ENCODE data around the gene SIAH3.

Gene SIAH3

DNA sequence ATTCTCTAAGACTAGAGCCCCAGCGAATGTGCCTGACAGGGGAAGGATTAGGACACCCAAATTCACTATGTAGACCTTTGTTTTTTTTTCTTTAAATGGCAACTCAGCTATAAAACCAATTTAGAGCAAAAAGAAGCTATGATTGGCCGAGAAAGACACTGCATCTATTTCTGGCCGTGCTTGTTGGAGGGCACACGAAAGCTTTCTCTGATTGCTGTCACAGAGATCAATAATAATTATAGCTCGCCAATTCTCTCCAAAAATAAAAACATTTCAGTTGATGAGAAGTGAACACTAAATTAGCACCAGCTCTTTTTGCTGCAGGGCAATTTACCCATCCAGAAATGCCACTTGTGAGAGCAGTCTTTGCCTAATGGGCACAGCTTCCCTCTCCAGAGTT is 118.2 kb downstream of the SIAH3 start:
- no peak for DNase-seq (ENCODE audit: low spot score)

DNA sequence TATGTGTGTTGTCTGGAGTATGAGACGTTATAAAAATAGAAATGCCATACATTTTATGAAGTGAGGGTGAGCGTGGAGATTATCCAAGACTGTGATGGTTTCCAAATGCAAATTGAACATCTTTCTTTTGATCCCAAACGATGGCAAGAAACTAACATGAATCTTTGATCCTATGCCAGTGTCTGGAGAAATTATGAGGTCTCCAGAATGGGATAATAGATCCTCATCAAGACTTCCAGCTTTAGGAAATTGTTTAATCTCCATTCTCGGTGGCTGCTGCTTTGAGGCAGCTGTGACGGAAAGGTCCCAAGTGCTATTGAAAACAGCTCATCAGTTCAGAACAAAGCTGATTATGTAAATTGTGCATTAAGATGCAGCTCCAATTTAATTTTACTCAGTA is 118.6 kb downstream of the SIAH3 start:
- DNase-seq (ENCODE audit: low spot score) = no peak

DNA sequence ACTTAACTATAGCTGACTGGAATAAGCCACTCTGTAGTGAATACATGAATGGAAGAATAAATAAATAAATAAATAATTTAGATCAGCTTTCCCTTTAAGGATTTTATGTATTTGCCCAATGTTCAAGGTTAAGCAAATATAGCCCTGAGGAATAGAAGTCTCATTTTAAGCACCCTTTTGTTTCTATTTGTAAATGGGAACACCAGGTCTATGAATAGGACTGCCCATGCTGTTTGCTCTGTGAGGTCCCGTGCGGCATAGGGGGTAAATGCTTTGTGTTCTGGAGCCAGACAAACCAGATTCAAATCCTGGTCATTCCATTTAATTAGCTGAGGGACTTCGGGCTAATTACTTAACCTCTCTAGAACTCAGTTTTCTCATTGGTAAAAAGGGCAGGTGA is 120.1 kb downstream of the SIAH3 start:
- no peak for DNase-seq (ENCODE audit: low spot score)

DNA sequence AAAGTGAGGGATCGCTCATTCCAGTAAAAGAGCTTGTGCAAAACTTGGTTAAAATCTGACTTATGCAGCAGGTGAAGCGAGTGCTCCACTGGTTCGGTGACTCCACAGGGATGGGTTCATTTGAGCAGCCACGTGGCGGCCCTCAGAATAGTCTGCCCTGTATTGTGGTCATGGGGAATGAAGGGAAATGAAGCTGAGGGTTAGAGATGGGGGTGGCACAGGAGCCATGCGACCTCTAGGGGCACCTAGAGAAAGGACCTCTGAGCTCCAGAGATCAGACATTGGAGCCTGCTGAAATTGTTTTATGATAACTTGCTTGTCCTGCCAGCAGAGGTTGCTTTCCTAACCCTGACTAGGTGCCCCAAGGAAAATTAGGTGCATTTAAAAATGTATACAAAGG is 122.8 kb downstream of the SIAH3 start:
- DNase-seq (ENCODE audit: low spot score) = no peak

All from hematopoietic multipotent progenitor cell treated with erythropoietin and hydrocortisone succinate and interleukin-3 and kit ligand, for 15 days (in vitro differentiated cells).